Adipose tissue (tissue), 3 donors: ENCODE data around the gene CACNA1C. TPM values are rescaled to one million over a fixed set of nuclear protein-coding genes. Genes with fewer than 3 reads are reported as not detected.
"Not testable (repeated sequence)": the region's sequence is repeated elsewhere in the genome, so short reads cannot be mapped to it uniquely, and the experiment has no call there.

Experiments used
- H3K27ac ChIP-seq: one replicate; pipeline ENCODE4 v1.5.1; 2013; ENCODE audit warnings: low read depth, low read length
- whole genome bisulfite sequencing, 3 donors: extraction: QIAGEN DNeasy Blood & Tissue Kit; methylation state at CpG; one replicate each; pipeline ENCODE4 v1.1.7; 2013; 5-methylcytosine and 5-hydroxymethylcytosine counted together
- polyA plus RNA-seq, 3 donors: library from polyadenylated mRNA; stranded (reverse); fragments of 200-250 nt; gene quantifications; one replicate each; pipeline ENCODE4 v1.2.3, GENCODE V29; 2013
- donor health status: healthy with polysubstance abuse.
- donor health status: Bipolar disorder and iron deficiency.
- donor health status: healthy.

CACNA1C gene
- polyA plus RNA-seq, 3 donors, result 0.72 to 8.1 (median 1.4) TPM

GRCh38 chr12:2120982-2121758, 68.4 kb downstream of the CACNA1C start:
- no peak overlapping the region for H3K27ac ChIP-seq
- 83 to 95% (median 92%) methylated on average over 20 of the region's 20 CpGs for WGBS, 3 donors

GRCh38 chr12:2124466-2125023, 71.8 kb downstream of the CACNA1C start:
- H3K27ac ChIP-seq, result no peak overlapping the region
- WGBS, 3 donors, result 80 to 95% (median 92%) methylated on average over 13 of the region's 13 CpGs

GRCh38 chr12:2125651-2126522, 73.1 kb downstream of the CACNA1C start:
- H3K27ac ChIP-seq, result no peak overlapping the region
- WGBS, 3 donors, result 81 to 83% (median 81%) methylated on average over 11 of the region's 11 CpGs

- WGBS, 3 donors, result 76 to 94% (median 87%) methylated on average over 8 of the region's 8 CpGs
- no peak overlapping the region for H3K27ac ChIP-seq
Measured at GRCh38 chr12:2126676-2127406, 74.1 kb downstream of the CACNA1C start.

DNA sequence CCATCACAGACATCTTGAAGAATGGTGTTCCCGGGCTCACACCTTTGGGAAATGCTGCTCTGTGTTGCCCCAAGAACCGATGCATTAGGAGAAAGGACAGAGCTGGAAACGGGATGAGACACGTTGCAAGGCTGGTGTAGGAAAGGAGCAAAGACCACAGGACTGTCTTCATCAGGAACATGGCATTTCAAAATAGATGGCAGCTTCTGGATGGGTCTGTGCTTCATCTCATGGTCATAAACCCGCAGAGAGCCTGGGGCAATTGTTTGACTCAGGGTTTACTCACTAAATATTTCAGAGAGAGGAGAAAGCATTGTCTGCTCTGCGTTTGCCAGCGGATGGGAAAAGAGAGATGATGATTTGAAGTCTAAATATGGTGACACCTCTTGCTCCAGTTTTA, 76.3 kb downstream of the CACNA1C start:
- 76 to 89% (median 87%) methylated on average over 7 of the region's 7 CpGs for WGBS, 3 donors
- no peak overlapping the region for H3K27ac ChIP-seq

DNA sequence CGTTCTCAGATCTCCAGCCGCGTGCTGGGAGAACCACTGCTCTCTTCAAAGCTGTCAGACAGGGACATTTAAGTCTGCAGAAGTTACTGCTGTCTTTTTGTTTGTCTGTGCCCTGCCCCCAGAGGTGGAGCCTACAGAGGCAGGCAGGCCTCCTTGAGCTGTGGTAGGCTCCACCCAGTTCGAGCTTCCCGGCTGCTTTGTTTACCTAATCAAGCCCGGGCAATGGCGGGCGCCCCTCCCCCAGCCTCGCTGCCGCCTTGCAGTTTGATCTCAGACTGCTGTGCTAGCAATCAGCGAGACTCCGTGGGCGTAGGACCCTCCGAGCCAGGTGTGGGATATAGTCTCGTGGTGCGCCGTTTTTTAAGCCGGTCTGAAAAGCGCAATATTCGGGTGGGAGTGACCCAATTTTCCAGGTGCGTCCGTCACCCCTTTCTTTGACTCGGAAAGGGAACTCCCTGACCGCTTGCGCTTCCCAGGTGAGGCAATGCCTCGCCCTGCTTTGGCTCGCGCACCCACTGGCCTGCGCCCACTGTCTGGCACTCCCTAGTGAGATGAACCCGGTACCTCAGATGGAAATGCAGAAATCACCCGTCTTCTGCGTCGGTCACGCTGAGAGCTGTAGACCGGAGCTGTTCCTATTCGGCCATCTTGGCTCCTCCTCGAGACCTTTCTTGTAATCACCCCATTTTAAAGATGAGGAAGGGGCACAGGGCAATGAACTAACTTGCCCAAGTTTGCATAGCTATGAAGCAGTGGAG, 83.1 kb downstream of the CACNA1C start:
- 77 to 88% (median 79%) methylated on average over 14 to 23 of the region's 37 CpGs for WGBS, 3 donors
- not testable (repeated sequence) for H3K27ac ChIP-seq

DNA sequence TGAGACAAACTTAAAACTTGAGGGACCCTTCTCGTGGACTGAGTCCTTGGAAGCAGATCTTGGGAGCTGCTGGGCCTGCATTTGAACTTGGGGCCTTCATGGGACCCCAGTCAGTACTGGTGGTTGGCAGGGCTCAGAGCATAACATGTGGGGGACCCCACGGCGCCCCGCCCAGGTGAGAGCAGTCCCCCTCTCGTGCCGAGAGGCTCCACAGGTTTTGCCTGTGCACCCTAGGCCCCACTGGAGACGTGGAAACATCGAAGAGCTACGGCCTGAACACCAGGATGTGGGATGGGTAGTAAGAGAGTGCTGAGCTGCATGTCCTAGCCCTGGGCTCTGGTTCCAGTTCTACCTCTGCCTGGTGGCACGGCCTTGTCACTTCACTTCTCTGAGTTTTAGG, 84.1 kb downstream of the CACNA1C start:
- no peak overlapping the region for H3K27ac ChIP-seq

GRCh38 chr12:2137711-2138110, 84.9 kb downstream of the CACNA1C start:
- 60 to 70% (median 65%) methylated on average over 10 of the region's 10 CpGs for WGBS, 3 donors

More for the DNA sequence above, 84.1 kb downstream of the CACNA1C start:
- 94 to 95% (median 94%) methylated on average over 10 of the region's 10 CpGs for WGBS, 3 donors

GRCh38 chr12:2138294-2138693, 85.5 kb downstream of the CACNA1C start:
- no peak overlapping the region for H3K27ac ChIP-seq
- WGBS, 3 donors, result 91 to 99% (median 96%) methylated on average over 10 of the region's 10 CpGs

More at GRCh38 chr12:2137711-2138110, 84.9 kb downstream of the CACNA1C start:
- no peak overlapping the region for H3K27ac ChIP-seq

DNA sequence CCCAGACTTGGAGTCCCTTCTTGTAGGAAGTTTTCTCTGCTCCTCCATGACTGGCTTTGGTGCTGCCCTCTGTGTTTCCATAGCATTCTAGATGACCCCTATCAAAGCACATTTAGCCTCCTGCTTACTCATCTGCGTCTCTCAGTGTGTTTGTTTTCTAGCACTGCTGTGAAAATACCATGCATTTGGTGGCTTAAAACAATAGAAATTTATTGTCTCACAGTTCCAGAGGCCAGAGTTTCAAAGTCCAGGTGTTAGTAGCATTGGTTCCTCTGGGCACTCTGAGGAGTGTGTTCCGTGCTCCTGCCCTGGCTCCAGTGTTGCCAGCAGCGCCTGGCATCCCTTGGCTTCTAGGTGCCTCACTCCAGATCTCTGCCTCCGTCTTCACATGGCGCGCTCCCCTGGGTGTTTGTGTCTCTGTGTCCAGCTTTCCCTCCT, 86.1 kb downstream of the CACNA1C start:
- 82 to 94% (median 93%) methylated on average over 6 of the region's 6 CpGs for WGBS, 3 donors
- no peak overlapping the region for H3K27ac ChIP-seq

DNA sequence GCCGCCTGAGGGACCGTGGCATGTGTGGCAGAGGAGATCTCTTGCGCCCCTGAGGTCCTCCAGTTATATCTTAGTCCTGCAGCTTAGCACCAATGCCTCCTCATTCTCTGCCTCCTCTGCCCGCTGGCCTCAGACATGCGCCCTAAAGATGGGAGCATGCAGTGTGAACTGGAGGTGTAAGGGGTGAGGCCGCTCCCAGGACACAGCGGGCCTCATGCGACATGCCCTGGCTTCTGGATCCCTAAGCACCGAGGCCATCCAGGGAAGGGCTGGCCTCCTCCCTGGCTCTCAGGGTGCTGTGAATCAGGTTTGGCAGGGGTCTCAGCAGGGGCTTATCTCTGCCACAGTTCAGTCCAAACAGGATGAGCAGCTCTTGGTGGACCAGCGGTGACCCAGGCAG, 86.9 kb downstream of the CACNA1C start:
- no peak overlapping the region for H3K27ac ChIP-seq

GRCh38 chr12:2140858-2141519, 88.2 kb downstream of the CACNA1C start:
- H3K27ac ChIP-seq, result no peak overlapping the region
- 69 to 84% (median 83%) methylated on average over 9 of the region's 9 CpGs for WGBS, 3 donors

More for the DNA sequence above, 86.9 kb downstream of the CACNA1C start:
- WGBS, 3 donors, result 86 to 99% (median 97%) methylated on average over 10 of the region's 10 CpGs

- H3K27ac ChIP-seq, result no peak overlapping the region
- WGBS, 3 donors, result 72 to 96% (median 90%) methylated on average over 10 of the region's 10 CpGs
Measured at GRCh38 chr12:2142068-2142467, 89.3 kb downstream of the CACNA1C start.

GRCh38 chr12:2144951-2145350, 92.2 kb downstream of the CACNA1C start:
- WGBS, 3 donors, result 62 to 87% (median 83%) methylated on average over 1 of the region's 1 CpG
- H3K27ac ChIP-seq, result no peak overlapping the region

DNA sequence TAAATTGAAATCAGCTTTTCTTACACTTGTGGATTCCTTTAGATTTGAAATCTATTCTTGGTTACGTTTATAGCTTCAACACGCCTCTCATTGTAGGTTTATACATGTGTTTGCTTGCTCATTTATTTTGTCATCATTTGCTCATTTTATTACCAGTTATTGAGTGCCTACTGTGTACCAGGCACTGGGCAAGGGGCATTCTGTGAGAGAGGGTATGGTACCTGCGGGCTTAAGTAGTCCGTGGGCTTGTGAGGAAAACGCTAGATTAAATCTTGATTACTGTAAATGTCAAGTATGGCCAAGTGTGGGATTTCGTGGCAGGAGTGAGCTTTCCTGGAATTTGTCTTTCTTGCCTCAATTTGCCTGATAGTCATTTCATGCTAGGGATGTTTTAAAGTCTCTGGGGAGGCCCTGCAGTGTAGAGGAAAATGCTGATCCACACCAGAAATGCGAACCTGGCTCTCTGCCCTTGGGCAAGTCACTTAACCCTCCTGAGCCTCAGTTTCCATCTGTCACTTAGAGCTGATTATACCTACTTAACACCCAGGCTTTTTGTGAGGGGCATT, 92.7 kb downstream of the CACNA1C start:
- no peak overlapping the region for H3K27ac ChIP-seq
- 72 to 80% (median 77%) methylated on average over 7 of the region's 7 CpGs for WGBS, 3 donors

- WGBS, 3 donors, result 68 to 100% (median 91%) methylated on average over 1 of the region's 1 CpG
- H3K27ac ChIP-seq, result no peak overlapping the region
Measured at GRCh38 chr12:2147335-2147734, 94.5 kb downstream of the CACNA1C start.

GRCh38 chr12:2149091-2149490, 96.3 kb downstream of the CACNA1C start:
- 61 to 78% (median 74%) methylated on average over 3 of the region's 3 CpGs for WGBS, 3 donors
- H3K27ac ChIP-seq, result no peak overlapping the region
